Subcutaneous adipose tissue (tissue), 4 donors: Measurements from ENCODE around the gene PIR. TPM values are rescaled to one million over a fixed set of nuclear protein-coding genes. Genes with fewer than 3 reads are reported as not detected.

Experiments used
- total RNA-seq, 4 donors: library from RNA; depleted of rRNA; stranded (reverse); fragments of >200 nt; gene quantifications; one replicate each; pipeline ENCODE4 v1.1.0, GENCODE V29; 2016
- TF ChIP-seq, protein P1 (sequence below): fragments of 450-650 bp; IDR thresholded peaks from one replicate; pipeline ENCODE4 v1.5.1; 2016; ENCODE audit warnings: low read depth, mild to moderate bottlenecking, control low read depth, antibody characterized with exemption, moderate library complexity

PIR gene
- total RNA-seq, 4 donors from 2014 or later: 7.8 to 35.4 (median 22.6) TPM

GRCh38 chrX:15410430-15410829 is 82.7 kb downstream of the PIR start:
- TF ChIP-seq, protein P1, sequence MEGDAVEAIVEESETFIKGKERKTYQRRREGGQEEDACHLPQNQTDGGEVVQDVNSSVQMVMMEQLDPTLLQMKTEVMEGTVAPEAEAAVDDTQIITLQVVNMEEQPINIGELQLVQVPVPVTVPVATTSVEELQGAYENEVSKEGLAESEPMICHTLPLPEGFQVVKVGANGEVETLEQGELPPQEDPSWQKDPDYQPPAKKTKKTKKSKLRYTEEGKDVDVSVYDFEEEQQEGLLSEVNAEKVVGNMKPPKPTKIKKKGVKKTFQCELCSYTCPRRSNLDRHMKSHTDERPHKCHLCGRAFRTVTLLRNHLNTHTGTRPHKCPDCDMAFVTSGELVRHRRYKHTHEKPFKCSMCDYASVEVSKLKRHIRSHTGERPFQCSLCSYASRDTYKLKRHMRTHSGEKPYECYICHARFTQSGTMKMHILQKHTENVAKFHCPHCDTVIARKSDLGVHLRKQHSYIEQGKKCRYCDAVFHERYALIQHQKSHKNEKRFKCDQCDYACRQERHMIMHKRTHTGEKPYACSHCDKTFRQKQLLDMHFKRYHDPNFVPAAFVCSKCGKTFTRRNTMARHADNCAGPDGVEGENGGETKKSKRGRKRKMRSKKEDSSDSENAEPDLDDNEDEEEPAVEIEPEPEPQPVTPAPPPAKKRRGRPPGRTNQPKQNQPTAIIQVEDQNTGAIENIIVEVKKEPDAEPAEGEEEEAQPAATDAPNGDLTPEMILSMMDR: no peak

GRCh38 chrX:15405846-15406245 is 87.3 kb downstream of the PIR start:
- TF ChIP-seq, protein P1: no peak

GRCh38 chrX:15404401-15405096 is 88.6 kb downstream of the PIR start:
- TF ChIP-seq, protein P1: no peak

- TF ChIP-seq, protein P1: no peak
Observed at GRCh38 chrX:15401378-15401777, 91.8 kb downstream of the PIR start.

DNA sequence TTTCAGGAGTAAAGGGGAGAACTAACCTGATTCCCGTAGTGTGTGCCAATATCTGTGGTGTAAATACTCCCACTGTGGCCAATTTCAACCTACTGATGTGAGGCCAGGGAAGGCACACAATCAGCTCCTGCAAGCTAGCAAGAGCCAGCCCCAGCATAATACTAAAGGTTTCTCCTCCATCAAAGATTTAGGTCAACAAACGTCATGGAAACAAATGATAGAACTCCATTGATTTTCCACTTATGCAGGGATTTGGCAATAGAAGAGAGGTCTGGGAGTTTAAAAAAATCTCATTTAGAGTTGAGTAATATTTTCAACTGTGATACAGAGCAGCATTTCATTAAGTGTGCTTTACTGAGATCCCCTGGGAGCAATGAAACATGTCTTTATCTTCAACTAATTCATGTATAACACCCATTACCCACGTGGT is 93.2 kb downstream of the PIR start:
- TF ChIP-seq, protein P1: no peak

DNA sequence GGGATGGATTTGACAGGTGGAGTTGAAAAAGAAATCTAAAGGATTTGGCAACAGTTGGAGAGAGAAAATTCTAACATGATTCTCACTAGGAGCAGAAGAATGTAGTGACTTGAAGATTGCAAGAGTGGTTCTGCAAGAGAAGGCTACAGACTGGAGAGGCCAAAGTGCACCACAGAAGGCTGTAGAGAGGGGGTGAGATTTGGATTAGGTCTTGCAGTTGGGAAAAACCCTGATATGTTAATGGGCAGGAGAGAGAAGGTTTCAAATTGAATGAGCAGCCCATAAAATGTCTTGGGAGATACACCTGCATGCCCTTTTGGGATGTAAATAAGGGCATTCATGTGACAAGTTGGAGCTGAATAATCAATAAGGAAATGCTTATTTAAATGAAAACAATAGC is 94.3 kb downstream of the PIR start:
- TF ChIP-seq, protein P1: no peak

GRCh38 chrX:15395789-15396188 is 97.3 kb downstream of the PIR start:
- TF ChIP-seq, protein P1: no peak
